GM23338 (cell line): ENCODE results near the gene TPRX1. TPM values are rescaled to one million over a fixed set of nuclear protein-coding genes. Genes with fewer than 3 reads are reported as not detected.
A peak's percentile ranks its signal among the peaks of the same experiment; 100 is the strongest.

ENCODE experiments used
- ATAC-seq: fragments of 200-7000 bp; cut with Tn5 transposase; 3 replicates; pipeline ENCODE4 v1.9.1; 2020
- DNase-seq: peaks from one replicate; pipeline ENCODE4 v3.0.0-alpha.2; 2015; ENCODE audit warnings: low spot score
- H2AFZ ChIP-seq: fragments of 200-600 bp; sonication (generic); 2 replicates; pipeline ENCODE4 v1.8.0; 2016; ENCODE audit warnings: antibody characterized with exemption, mild to moderate bottlenecking, moderate library complexity
- H3F3A ChIP-seq: fragments of 200-600 bp; sonication (generic); replicated peaks from 2 replicates; pipeline ENCODE4 v1.8.0; 2017; ENCODE audit warnings: antibody characterized with exemption, mixed run types, low read depth
- H3K27ac ChIP-seq: fragments of 200-600 bp; sonication (generic); 2 replicates; pipeline ENCODE4 v1.6.1; 2016; ENCODE audit warnings: low read depth
- H3K27me3 ChIP-seq: fragments of 200-600 bp; sonication (generic); 2 replicates; pipeline ENCODE4 v1.8.0; 2016; ENCODE audit warnings: mild to moderate bottlenecking, mixed run types, moderate library complexity; ENCODE audit not compliant: insufficient read depth
- H3K36me3 ChIP-seq: fragments of 200-600 bp; sonication (generic); 2 replicates; pipeline ENCODE4 v1.8.0; 2016; ENCODE audit warnings: mild to moderate bottlenecking; ENCODE audit not compliant: insufficient read depth
- H3K4me1 ChIP-seq: fragments of 200-600 bp; sonication (generic); 2 replicates; pipeline ENCODE4 v1.8.0; 2016; ENCODE audit warnings: mild to moderate bottlenecking, moderate library complexity; ENCODE audit not compliant: insufficient read depth
- H3K4me2 ChIP-seq: fragments of 200-600 bp; sonication (generic); 2 replicates; pipeline ENCODE4 v1.7.1; 2017; ENCODE audit warnings: mixed run types
- H3K4me3 ChIP-seq: fragments of 200-600 bp; sonication (generic); 2 replicates; pipeline ENCODE4 v1.6.1; 2016; ENCODE audit warnings: mixed run types
- H3K79me2 ChIP-seq: fragments of 200-600 bp; sonication (generic); replicated peaks from 2 replicates; pipeline ENCODE4 v1.8.0; 2017; ENCODE audit warnings: mild to moderate bottlenecking; ENCODE audit not compliant: insufficient read depth
- H3K9me2 ChIP-seq: fragments of 200-600 bp; sonication (generic); 2 replicates; pipeline ENCODE4 v1.8.0; 2017; ENCODE audit not compliant: insufficient read depth
- H4K20me1 ChIP-seq: fragments of 200-600 bp; sonication (generic); replicated peaks from 2 replicates; pipeline ENCODE4 v1.8.0; 2017; ENCODE audit warnings: mild to moderate bottlenecking; ENCODE audit not compliant: insufficient read depth
- H3K27ac Mint-ChIP-seq: 2 replicates; pipeline ENCODE4 v1.8.0; 2020; ENCODE audit warnings: inconsistent platforms, mild to moderate bottlenecking, moderate library complexity, mixed read lengths
- H3K27me3 Mint-ChIP-seq: 3 replicates; pipeline ENCODE4 v1.8.0; 2022; ENCODE audit warnings: low read depth, mild to moderate bottlenecking, moderate library complexity, mixed read lengths, inconsistent platforms; ENCODE audit not compliant: insufficient read depth, poor library complexity
- H3K36me3 Mint-ChIP-seq: 3 replicates; pipeline ENCODE4 v1.8.0; 2021; ENCODE audit warnings: low read depth, mild to moderate bottlenecking, inconsistent platforms, moderate library complexity, mixed read lengths
- H3K4me1 Mint-ChIP-seq: 3 replicates; pipeline ENCODE4 v1.8.0; 2020; ENCODE audit warnings: mild to moderate bottlenecking, inconsistent platforms, mixed read lengths
- H3K4me3 Mint-ChIP-seq: 3 replicates; pipeline ENCODE4 v1.8.0; 2021; ENCODE audit warnings: moderate library complexity, mild to moderate bottlenecking, inconsistent platforms, mixed read lengths
- H3K9me3 Mint-ChIP-seq: 3 replicates; pipeline ENCODE4 v1.8.0; 2020; ENCODE audit warnings: moderate library complexity, mild to moderate bottlenecking, inconsistent platforms, mixed read lengths
- CREB1 ChIP-seq: fragments of 250-450 bp; sonication (Bioruptor Pico); IDR thresholded peaks from 2 replicates; pipeline ENCODE4 v1.5.0; 2020; ENCODE audit warnings: low read depth, mild to moderate bottlenecking, moderate library complexity
- CTCF ChIP-seq, 2 experiments: fragments of 200-600 bp in 1 of 2; sonication (generic) in 1 of 2; conservative IDR thresholded peaks; 2 replicates each; pipeline versions ENCODE4 v1.5.1 to v1.6.1; 2016 to 2017; ENCODE audit warnings: antibody characterized with exemption in 2 of 2, low read depth in 2 of 2, mild to moderate bottlenecking in 2 of 2, moderate library complexity in 1 of 2
- ETS1 ChIP-seq: IDR thresholded peaks from 2 replicates; pipeline ENCODE4 v1.6.1; 2016; ENCODE audit warnings: antibody characterized with exemption
- EZH2phosphoT487 ChIP-seq: fragments of 200-600 bp; sonication (generic); IDR thresholded peaks from one replicate; pipeline ENCODE4 v1.8.1; 2018; ENCODE audit warnings: antibody characterized with exemption; ENCODE audit not compliant: unreplicated experiment
- NANOG ChIP-seq: IDR thresholded peaks from 2 replicates; pipeline ENCODE4 v1.6.1; 2016; ENCODE audit warnings: antibody characterized with exemption, borderline replicate concordance
- REST ChIP-seq: IDR thresholded peaks from one replicate; pipeline ENCODE4 v1.6.1; 2018; ENCODE audit warnings: antibody characterized with exemption; ENCODE audit not compliant: unreplicated experiment
- ZNF114 ChIP-seq: fragments of 250-450 bp; sonication (Bioruptor Pico); IDR thresholded peaks from 2 replicates; pipeline ENCODE4 v1.5.0; 2020; ENCODE audit warnings: mild to moderate bottlenecking, moderate library complexity
- ZNF331 ChIP-seq: fragments of 250-450 bp; sonication (Bioruptor Pico); IDR thresholded peaks from 2 replicates; pipeline ENCODE4 v1.5.0; 2020; ENCODE audit warnings: low read depth, mild to moderate bottlenecking, moderate library complexity
- polyA plus RNA-seq: library from polyadenylated mRNA; unstranded; fragments of >200 nt; fragmentation: Nextera tagmentation; extraction: Ambion mirVana; gene quantifications from 2 replicates; pipeline ENCODE4 v1.2.1, GENCODE V29; 2016
- total RNA-seq: library from RNA; depleted of rRNA; stranded (reverse); fragments of >200 nt; shearing (Covaris generic); gene quantifications from 2 replicates; pipeline ENCODE4 v1.2.3, GENCODE V29; 2014

The TPRX1 gene
- total and polyA plus RNA-seq, 2 experiments from 2014 or later = 0.28 TPM; not detected in 1

GRCh38 chr19:47832723-47833122 is 28.4 kb upstream of the TPRX1 start:
- Mint-ChIP-seq H3K4me3 (no peak overlapping the region), H3K27ac (no peak overlapping the region)

GRCh38 chr19:47826800-47827199 is 22.4 kb upstream of the TPRX1 start:
- H3K36me3 ChIP-seq = no peaks in the 10 kb centered on the region
- no peaks in the 10 kb centered on the region for H3K79me2 ChIP-seq
- no peaks in the 10 kb centered on the region for H3K27me3 ChIP-seq
- H3K27me3 Mint-ChIP-seq = peaks cover 7% of the 10 kb centered on the region
- no peak overlapping the region for H2AFZ ChIP-seq
- ATAC-seq (no peak), DNase-seq (no peak)
- H4K20me1 ChIP-seq = no peaks in the 10 kb centered on the region
- H3K9me2 ChIP-seq = no peaks in the 10 kb centered on the region
- no peak overlapping the region for H3K4me2 ChIP-seq
- H3K4me3 ChIP-seq = no peak overlapping the region
- no peak for TF ChIP-seq REST
- no peak for TF ChIP-seq CREB1 (CRISPR knock-in tag)
- TF ChIP-seq EZH2phosphoT487 = no peak
- H3K27ac Mint-ChIP-seq = no peak overlapping the region
- H3K9me3 Mint-ChIP-seq = no peaks in the 10 kb centered on the region; the same call in 2 of the 3 replicates
- peaks cover 14% of the 10 kb centered on the region for H3K4me1 Mint-ChIP-seq
- H3K27ac ChIP-seq = no peak overlapping the region
- 0 out of 2 replicates have a peak, but pooled peaks cover 2% of the 10 kb centered on the region for H3F3A ChIP-seq
- no peaks in the 10 kb centered on the region for H3K36me3 Mint-ChIP-seq
- H3K4me3 Mint-ChIP-seq = no peak overlapping the region
- no peaks in the 10 kb centered on the region; the same call in 1 of the 2 replicates for H3K4me1 ChIP-seq

More at GRCh38 chr19:47832723-47833122, 28.4 kb upstream of the TPRX1 start:
- Histone ChIP-seq H3K36me3 (no peaks in the 10 kb centered on the region), H3K4me3 (no peak overlapping the region), H3K79me2 (no peaks in the 10 kb centered on the region), H2AFZ (no peak overlapping the region), H3K27ac (no peak overlapping the region), H3K4me1 (no peaks in the 10 kb centered on the region; the same call in 1 of the 2 replicates), H3K4me2 (no peak overlapping the region), H3F3A (peaks cover 4% of the 10 kb centered on the region; the same call in 1 of the 2 replicates), H3K27me3 (no peaks in the 10 kb centered on the region), H3K9me2 (no peaks in the 10 kb centered on the region; the same call in 1 of the 2 replicates), H4K20me1 (no peaks in the 10 kb centered on the region)
- Mint-ChIP-seq H3K9me3 (no peaks in the 10 kb centered on the region), H3K27me3 (peaks cover 8% of the 10 kb centered on the region), H3K36me3 (no peaks in the 10 kb centered on the region), H3K4me1 (peaks cover 9% of the 10 kb centered on the region)
- DNase-seq (no peak), ATAC-seq (peak; percentile 66)
- TF ChIP-seq CTCF (conservative IDR thresholded peaks at IDR 0.05; ENCODE audit: low read depth in 2 of 2) (peak; percentile 33 to 66; a peak in 3 of 4 replicates), CREB1 (CRISPR knock-in tag) (no peak), NANOG (no peak), ZNF331 (CRISPR knock-in tag) (no peak), ETS1 (no peak), ZNF114 (CRISPR knock-in tag) (no peak)
